HEK293T (cell line): ENCODE data around the gene CAV2.

Source experiments
- CTCF ChIA-PET: fragments of 350-600 bp; formaldehyde crosslinking; extraction: SDS; loops from one replicate; lab custom pipeline; 2021; ENCODE audit warnings: antibody characterized with exemption, inconsistent platforms; lab: Yijun Ruan, JAX
- POLR2A ChIA-PET: fragments of 350-600 bp; formaldehyde crosslinking; extraction: SDS; loops from one replicate; lab custom pipeline; 2020; ENCODE audit warnings: antibody characterized with exemption, inconsistent platforms; lab: Yijun Ruan, JAX
- DNase-seq: peaks from one replicate; pipeline ENCODE4 v3.0.0; 2012; ENCODE audit warnings: mixed read lengths; ENCODE audit errors: extremely low spot score
- ARNT ChIP-seq: fragments of 450-650 bp; IDR thresholded peaks from 2 replicates; pipeline ENCODE4 v1.6.1; 2017; ENCODE audit warnings: mild to moderate bottlenecking
- BHLHE40 ChIP-seq: fragments of 450-650 bp; IDR thresholded peaks from 2 replicates; pipeline ENCODE4 v1.6.1; 2016; ENCODE audit warnings: mild to moderate bottlenecking, moderate library complexity, borderline replicate concordance
- CTBP1 ChIP-seq: fragments of 450-650 bp; IDR thresholded peaks from 2 replicates; pipeline ENCODE4 v1.6.1; 2016; ENCODE audit warnings: borderline replicate concordance
- ELF4 ChIP-seq: fragments of 450-650 bp; IDR thresholded peaks from 2 replicates; pipeline ENCODE4 v1.6.1; 2017; ENCODE audit warnings: antibody characterized with exemption
- FOXA1 ChIP-seq: fragments of 450-650 bp; IDR thresholded peaks from 2 replicates; pipeline ENCODE4 v1.6.1; 2016; ENCODE audit warnings: mild to moderate bottlenecking
- FOXK2 ChIP-seq: fragments of 450-650 bp; IDR thresholded peaks from 2 replicates; pipeline ENCODE4 v1.6.1; 2016; ENCODE audit warnings: mild to moderate bottlenecking
- FOXM1 ChIP-seq: fragments of 450-650 bp; IDR thresholded peaks from 2 replicates; pipeline ENCODE4 v1.6.1; 2017; ENCODE audit warnings: mild to moderate bottlenecking, borderline replicate concordance
- HDGF ChIP-seq: fragments of 450-650 bp; IDR thresholded peaks from 2 replicates; pipeline ENCODE4 v1.6.1; 2017; ENCODE audit warnings: antibody characterized with exemption, borderline replicate concordance
- L3MBTL2 ChIP-seq: fragments of 450-650 bp; conservative IDR thresholded peaks from 2 replicates; pipeline ENCODE4 v1.6.1; 2016; ENCODE audit warnings: mild to moderate bottlenecking
- LEF1 ChIP-seq: fragments of 450-650 bp; IDR thresholded peaks from 2 replicates; pipeline ENCODE4 v1.6.1; 2017; ENCODE audit warnings: mild to moderate bottlenecking, borderline replicate concordance
- NFRKB ChIP-seq: fragments of 450-650 bp; IDR thresholded peaks from 2 replicates; pipeline ENCODE4 v1.6.1; 2016; ENCODE audit warnings: mild to moderate bottlenecking, moderate library complexity
- PKNOX1 ChIP-seq: fragments of 450-650 bp; IDR thresholded peaks from 2 replicates; pipeline ENCODE4 v1.6.1; 2016
- SP1 ChIP-seq: fragments of 450-650 bp; IDR thresholded peaks from 2 replicates; pipeline ENCODE4 v1.6.1; 2017
- SUZ12 ChIP-seq: fragments of 450-650 bp; IDR thresholded peaks from 2 replicates; pipeline ENCODE4 v1.6.1; 2016; ENCODE audit warnings: mild to moderate bottlenecking
- TARDBP ChIP-seq: fragments of 450-650 bp; IDR thresholded peaks from 2 replicates; pipeline ENCODE4 v1.6.1; 2016
- ZNF384 ChIP-seq: fragments of 450-650 bp; IDR thresholded peaks from 2 replicates; pipeline ENCODE4 v1.6.1; 2016

The CAV2 gene

GRCh38 chr7:116532102-116532688, 32.7 kb downstream of the CAV2 start:
- CTCF ChIA-PET, result no interaction called here
- POLR2A ChIA-PET, result no interaction called here
- TF ChIP-seq ARNT (no peak), PKNOX1 (no peak), HDGF (no peak), ZNF384 (no peak), FOXM1 (no peak), TARDBP (no peak), FOXA1 (no peak)
- DNase-seq, result no peak

- POLR2A ChIA-PET, result no interaction called here
- TF ChIP-seq LEF1 (no peak), TARDBP (no peak), ARNT (no peak), PKNOX1 (no peak), FOXA1 (no peak), SUZ12 (no peak), FOXK2 (no peak), NFRKB (no peak), SP1 (no peak), L3MBTL2 (no peak), HDGF (no peak), BHLHE40 (no peak), ZNF384 (no peak), FOXM1 (no peak), CTBP1 (no peak), ELF4 (no peak)
- CTCF ChIA-PET, result interaction anchor here (1.0 kb wide), 1 partner anchor 8 kb away, joined by 3 read pairs; no protein-coding TSS in a partner anchor
- no peak for DNase-seq
These were observed 35.3 kb downstream of the CAV2 start for GRCh38 chr7:116534790-116535189.

GRCh38 chr7:116535416-116535815, 35.9 kb downstream of the CAV2 start:
- ChIA-PET CTCF (interaction anchor here (0.5 to 1.0 kb wide), 2 partner anchors 9 to 54 kb away, joined by 3 read pairs; no protein-coding TSS in a partner anchor), POLR2A (no interaction called here)
- no peak for DNase-seq
- TF ChIP-seq SUZ12, result no peak
- no peak for TF ChIP-seq BHLHE40
- no peak for TF ChIP-seq NFRKB
- TF ChIP-seq SP1, result no peak
- no peak for TF ChIP-seq FOXA1
- no peak for TF ChIP-seq TARDBP
- no peak for TF ChIP-seq ARNT

- CTCF ChIA-PET, result interaction anchor here (1.2 kb wide), 1 partner anchor 12 kb away, joined by 4 read pairs; no protein-coding TSS in a partner anchor
- POLR2A ChIA-PET, result no interaction called here
- no peak for TF ChIP-seq BHLHE40
- no peak for TF ChIP-seq L3MBTL2
- no peak for TF ChIP-seq ELF4
- no peak for TF ChIP-seq FOXM1
- TF ChIP-seq NFRKB, result no peak
- no peak for TF ChIP-seq SUZ12
- no peak for TF ChIP-seq FOXK2
- TF ChIP-seq ARNT, result no peak
- no peak for TF ChIP-seq FOXA1
- TF ChIP-seq ZNF384, result no peak
- no peak for TF ChIP-seq PKNOX1
- no peak for TF ChIP-seq CTBP1
- no peak for TF ChIP-seq LEF1
- no peak for DNase-seq
These were observed 38.6 kb downstream of the CAV2 start for GRCh38 chr7:116538138-116538537.

GRCh38 chr7:116539879-116540278, 40.3 kb downstream of the CAV2 start:
- ChIA-PET POLR2A (no interaction called here), CTCF (no interaction called here)
- no peak for TF ChIP-seq LEF1
- TF ChIP-seq CTBP1, result no peak
- no peak for TF ChIP-seq PKNOX1
- TF ChIP-seq FOXA1, result no peak
- TF ChIP-seq BHLHE40, result no peak
- TF ChIP-seq FOXM1, result no peak
- TF ChIP-seq NFRKB, result no peak
- TF ChIP-seq SP1, result no peak
- TF ChIP-seq ELF4, result no peak
- TF ChIP-seq FOXK2, result no peak
- TF ChIP-seq ARNT, result no peak
- no peak for TF ChIP-seq ZNF384
- TF ChIP-seq SUZ12, result no peak
- no peak for TF ChIP-seq L3MBTL2
- no peak for TF ChIP-seq HDGF
- no peak for DNase-seq

- ChIA-PET POLR2A (no interaction called here), CTCF (interaction anchor here (0.5 to 1.3 kb wide), 2 partner anchors 15 to 93 kb away, joined by 3 to 4 read pairs; no protein-coding TSS in a partner anchor)
- TF ChIP-seq ZNF384, result no peak
- TF ChIP-seq PKNOX1, result no peak
- TF ChIP-seq SUZ12, result no peak
- no peak for TF ChIP-seq FOXM1
- DNase-seq, result no peak
These were observed 41.2 kb downstream of the CAV2 start for GRCh38 chr7:116540743-116541142.
